Motor neuron (in vitro differentiated cells): ENCODE results near the gene COP1. TPM values are rescaled to one million over a fixed set of nuclear protein-coding genes. Genes with fewer than 3 reads are reported as not detected.
"Not testable (repeated sequence)": the region's sequence is repeated elsewhere in the genome, so short reads cannot be mapped to it uniquely, and the experiment has no call there.

Experiments used
- ATAC-seq, 8 experiments: fragments of 200-7000 bp; cut with Tn5 transposase; replicated peaks in 6 of 8; 2 replicates each; pipeline ENCODE4 v1.8.0; 2021; ENCODE audit warnings: mild to moderate bottlenecking in 8 of 8, moderate library complexity in 8 of 8
- H3K27ac ChIP-seq, 2 donors: fragments of 250-450 bp; sonication (Bioruptor Pico); 2 replicates each; pipeline ENCODE4 v1.9.0; 2021; ENCODE audit warnings: antibody characterized with exemption in 2 of 2, mild to moderate bottlenecking in 2 of 2, moderate library complexity in 1 of 2
- H3K4me1 ChIP-seq, 2 donors: fragments of 250-450 bp; sonication (Bioruptor Pico); replicated peaks in 1 of 2; 2 replicates each; pipeline ENCODE4 v1.6.1; 2021; ENCODE audit warnings: antibody characterized with exemption in 2 of 2, mild to moderate bottlenecking in 2 of 2, moderate library complexity in 1 of 2
- H3K4me3 ChIP-seq, 5 donors: fragments of 250-450 bp; sonication (Bioruptor Pico); 2 replicates each; pipeline ENCODE4 v1.9.0; 2021; ENCODE audit warnings: antibody characterized with exemption in 5 of 5, mild to moderate bottlenecking in 5 of 5, moderate library complexity in 4 of 5
- WGBS, 10 experiments: fragments of 450-650 bp; shearing (Covaris generic); methylation state at CpG; one replicate each; pipeline ENCODE4 v1.0.0; 2022; 5-methylcytosine and 5-hydroxymethylcytosine counted together
- in situ Hi-C, 9 experiments: fragments of 400-800 bp; cut with MboI; loops; one replicate each; pipeline ENCODE4 v1.15.0; 2021; ENCODE audit warnings: low sequenced_read_pairs in 9 of 9, low pct_unique_long_range_greater_than_20kb in 2 of 9; ENCODE audit not compliant: unreplicated experiment in 9 of 9
- total RNA-seq, 8 experiments: library from RNA; unstranded; fragments of 300-600 nt; gene quantifications; 2 replicates each; pipeline versions ENCODE4 v1.2.3 to v1.2.4, GENCODE V29; 2022

COP1 gene
- total RNA-seq: 10 to 100 TPM; 22.4 to 76.3 (median 48.2) TPM

DNA sequence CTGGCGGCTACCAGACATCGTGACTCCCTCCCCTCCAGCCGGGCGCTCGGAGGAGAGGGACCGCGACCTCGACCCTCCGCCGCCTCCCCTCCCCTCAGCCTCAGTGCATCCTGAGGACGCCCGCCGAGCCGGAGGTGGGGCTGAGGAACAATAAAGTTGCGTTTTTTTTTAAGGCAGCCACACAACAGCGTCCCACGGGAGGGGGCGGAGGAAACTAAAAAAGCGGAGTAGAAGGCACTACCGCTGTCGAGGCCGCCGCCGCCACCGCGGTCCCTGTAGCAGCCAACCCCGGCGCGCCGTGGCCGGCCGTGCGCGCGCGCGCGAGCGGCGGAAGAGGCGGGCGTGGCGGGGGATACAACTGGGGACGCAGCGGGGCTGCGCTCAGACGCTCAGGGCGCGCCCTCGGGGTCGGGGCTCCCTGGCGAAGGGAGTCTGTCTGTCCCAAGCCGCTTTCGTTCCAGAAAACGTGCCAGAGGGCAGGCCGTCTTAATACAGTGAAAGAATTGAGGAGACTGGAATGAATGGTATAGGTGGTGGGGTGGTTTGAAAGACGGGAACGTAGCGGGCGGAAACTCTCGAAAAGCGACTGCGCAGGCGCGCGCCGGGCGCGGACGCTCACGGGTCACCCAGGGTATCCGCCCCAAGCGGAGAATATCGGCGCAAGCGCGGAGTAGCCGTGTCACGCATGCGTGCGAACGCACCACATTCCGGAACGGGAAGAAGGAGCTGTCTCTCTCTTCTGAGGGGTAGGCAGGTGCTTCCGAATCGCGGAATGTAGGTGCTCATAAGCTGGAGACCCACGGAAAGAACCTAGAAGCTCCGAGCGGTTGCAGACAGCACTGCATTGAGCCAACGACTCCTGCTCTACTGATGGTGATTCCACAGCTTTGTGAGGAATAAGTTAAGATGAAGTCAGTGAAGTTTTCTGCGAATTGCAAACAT, at the start of gene COP1:
Gene COP1 (minus strand): TSS at position 326 of the 942 bp plus-strand sequence. CDS start 308 bp downstream, at position 18.
- 0 to 4% (median 0%) methylated on average over 1 to 44 of the region's 92 CpGs; no CpG with 5 or more reads in 1 of the 10 experiments for WGBS, 10 experiments
- Histone ChIP-seq H3K4me1 (peaks cover 16 to 21% of the 10 kb centered on the region in 2 donors), H3K27ac (peak within 1 kb of the TSS; percentile 82 to 93), H3K4me3 (peak within 1 kb of the TSS; percentile 70 to 89 (median 83))
- peak; percentile 86 to 92 (median 89) for ATAC-seq
- in situ Hi-C loops: no loop called here

DNA sequence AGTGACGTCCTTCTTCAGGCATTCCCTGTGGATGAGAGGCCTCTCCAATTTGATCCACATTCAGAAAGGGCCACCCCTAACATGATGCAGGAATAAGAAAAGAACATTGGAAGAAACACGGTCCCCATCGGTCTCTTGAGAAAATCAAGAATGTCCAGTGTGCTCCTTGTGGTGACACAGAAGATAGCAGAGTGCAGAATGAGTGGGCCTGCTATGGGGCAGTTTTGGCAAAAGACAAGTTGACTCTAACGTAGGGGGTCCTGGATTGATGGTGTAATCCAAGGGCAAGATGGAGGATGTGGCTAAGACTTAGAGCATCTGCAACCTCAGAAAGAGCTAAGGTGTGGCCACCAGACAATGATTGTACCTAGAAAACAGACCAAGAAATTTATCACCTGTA, 45.1 kb upstream of the COP1 start:
- in situ Hi-C loops: no loop called here
- ATAC-seq: no peak
- H3K27ac ChIP-seq: no peak overlapping the region
- 40 to 94% (median 88%) methylated on average over 2 to 4 of the region's 4 CpGs; no CpG with 5 or more reads in 3 of the 10 experiments for WGBS, 10 experiments
- no peaks in the 10 kb centered on the region for H3K4me1 ChIP-seq
- no peak overlapping the region for H3K4me3 ChIP-seq

DNA sequence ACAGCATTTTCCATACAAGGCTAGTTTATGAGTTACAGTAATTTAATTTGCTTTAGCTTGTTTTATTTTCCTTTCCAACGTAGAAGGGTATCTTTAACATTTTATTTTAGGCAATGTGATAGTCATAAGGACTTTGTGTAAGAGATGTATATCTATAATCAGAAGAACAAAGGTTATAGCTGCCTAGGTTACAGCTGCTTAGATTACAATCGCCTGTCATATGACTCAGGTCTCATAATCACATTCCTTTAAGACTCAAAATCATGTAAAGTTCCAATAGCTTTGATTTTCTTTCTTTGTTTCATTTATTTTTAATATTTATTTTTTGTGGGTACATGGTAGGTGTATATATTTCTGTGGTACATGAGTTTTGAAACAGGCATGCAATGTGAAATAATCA, 37.8 kb upstream of the COP1 start:
- WGBS, 10 experiments: 22 to 100% (median 82%) methylated on average over 1 to 2 of the region's 2 CpGs
- in situ Hi-C loops: no loop called here

DNA sequence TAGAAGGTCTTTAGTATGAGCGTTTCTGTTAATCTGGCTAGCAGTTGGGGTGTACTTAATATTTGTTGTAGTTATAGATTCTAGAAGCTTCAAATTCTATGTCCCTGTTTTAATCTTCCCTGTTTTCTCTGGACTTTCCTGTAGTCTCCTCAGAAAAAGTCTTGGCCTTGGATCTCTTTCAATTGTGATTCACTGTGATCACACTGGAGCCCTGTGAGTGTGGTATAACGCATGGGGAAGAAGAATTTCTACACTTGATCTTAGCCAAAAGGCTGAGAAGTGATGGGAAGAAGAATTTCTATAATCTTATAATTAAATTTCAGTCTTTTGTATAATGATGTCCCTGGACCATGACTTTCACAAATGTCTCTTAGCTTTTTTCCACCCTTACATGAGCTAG, 36.7 kb upstream of the COP1 start:
- H3K4me1 ChIP-seq: peaks cover 5 to 12% of the 10 kb centered on the region in 2 donors
- WGBS, 10 experiments: 0 to 95% (median 77%) methylated on average over 1 to 2 of the region's 2 CpGs; no CpG with 5 or more reads in 1 of the 10 experiments
- H3K4me3 ChIP-seq: no peak overlapping the region
- in situ Hi-C loops: no loop called here
- ATAC-seq: no peak
- no peak overlapping the region for H3K27ac ChIP-seq

More for the DNA sequence above, 37.8 kb upstream of the COP1 start:
- no peak for ATAC-seq
- Histone ChIP-seq H3K4me1 (peaks cover 5 to 12% of the 10 kb centered on the region in 2 donors), H3K27ac (no peak overlapping the region), H3K4me3 (no peak overlapping the region)

- in situ Hi-C loops: no loop called here
- Histone ChIP-seq H3K4me1 (peaks cover 5 to 12% of the 10 kb centered on the region in 2 donors), H3K4me3 (peak overlapping the region in 1 of 5 donors; percentile 12), H3K27ac (no peak overlapping the region)
- WGBS, 10 experiments: 11 to 100% (median 56%) methylated on average over 1 to 2 of the region's 2 CpGs
- ATAC-seq: peak in 7 of 8 experiments; percentile 99 to 100 (median 100)
These were observed 34.4 kb upstream of the COP1 start for GRCh38 chr1:176241385-176242015.

DNA sequence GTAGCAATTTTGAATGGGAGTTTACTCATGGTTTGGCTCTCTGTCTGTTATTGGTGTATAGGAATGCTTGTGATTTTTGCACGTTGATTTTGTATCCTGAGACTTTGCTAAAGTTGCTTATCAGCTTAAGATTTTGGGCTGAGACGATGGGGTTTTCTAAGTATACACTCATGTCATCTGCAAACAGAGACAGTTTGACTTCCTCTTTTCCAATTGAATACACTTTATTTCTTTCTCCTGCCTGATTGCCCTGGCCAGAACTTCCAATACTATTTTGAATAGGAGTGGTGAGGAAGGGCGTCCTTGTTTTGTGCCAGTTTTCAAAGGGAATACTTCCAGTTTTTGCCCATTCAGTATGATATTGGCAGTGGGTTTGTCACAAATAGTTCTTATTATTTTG, 26.6 kb upstream of the COP1 start:
- H3K4me3 ChIP-seq, in situ Hi-C loops, ATAC-seq, H3K27ac ChIP-seq, H3K4me1 ChIP-seq: not testable (repeated sequence)
- WGBS, 10 experiments: 40 to 97% (median 69%) methylated on average over 1 to 3 of the region's 3 CpGs; no CpG with 5 or more reads in 2 of the 10 experiments

DNA sequence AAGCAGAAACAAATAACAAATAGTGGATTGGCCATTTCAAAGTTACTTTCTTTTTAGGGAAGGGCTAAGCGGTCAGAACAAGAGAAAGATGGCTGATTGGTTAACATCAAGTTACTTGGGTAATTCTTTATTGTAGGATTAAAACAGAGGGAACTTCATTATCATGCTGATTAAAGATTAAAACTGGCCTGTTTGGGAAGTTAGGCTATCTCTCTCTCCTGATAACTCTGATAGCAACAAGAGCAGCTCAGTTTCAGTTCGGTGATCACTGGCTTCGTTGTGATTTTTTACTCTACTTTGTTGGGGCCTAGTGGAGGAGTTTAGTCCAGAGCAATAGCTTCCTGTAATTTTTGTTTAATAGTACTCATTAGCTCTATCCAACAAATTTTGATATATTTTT, 20.5 kb upstream of the COP1 start:
- Histone ChIP-seq H3K4me3 (no peak overlapping the region), H3K27ac (no peak overlapping the region), H3K4me1 (no peaks in the 10 kb centered on the region)
- no peak for ATAC-seq
- in situ Hi-C loops: no loop called here
- WGBS, 10 experiments: 44 to 97% (median 84%) methylated on average over 3 of the region's 3 CpGs

DNA sequence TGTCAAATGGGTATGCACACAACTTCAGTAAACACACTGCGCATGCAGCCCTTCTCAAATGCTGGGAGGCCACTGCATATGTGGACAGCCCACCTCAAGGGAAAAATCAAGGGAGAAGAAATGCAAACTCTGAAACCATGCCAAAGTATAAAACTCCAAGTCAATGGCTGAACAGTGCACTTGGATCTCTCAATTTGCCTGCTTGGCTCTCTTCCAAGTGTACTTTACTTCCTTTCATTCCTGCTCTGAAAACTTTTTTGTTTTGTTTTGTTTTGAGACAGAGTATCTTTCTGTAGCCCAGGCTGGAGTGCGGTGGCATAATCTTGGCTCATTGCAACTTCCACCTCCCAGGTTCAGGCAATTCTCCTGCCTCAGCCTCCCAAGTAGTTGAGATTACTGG, 18.8 kb upstream of the COP1 start:
- ATAC-seq: peak in 1 of 8 experiments; percentile 20
- WGBS, 10 experiments: 75 to 100% (median 100%) methylated on average over 1 to 2 of the region's 2 CpGs; no CpG with 5 or more reads in 2 of the 10 experiments

GRCh38 chr1:176225479-176225875, 18.4 kb upstream of the COP1 start:
- no peaks in the 10 kb centered on the region for H3K4me1 ChIP-seq
- WGBS, 10 experiments: 14 to 100% (median 94%) methylated on average over 1 of the region's 1 CpG; no CpG with 5 or more reads in 4 of the 10 experiments
- in situ Hi-C loops: no loop called here
- H3K27ac ChIP-seq: no peak overlapping the region
- no peak overlapping the region for H3K4me3 ChIP-seq
- no peak for ATAC-seq

More for the DNA sequence above, 18.8 kb upstream of the COP1 start:
- Histone ChIP-seq H3K27ac (no peak overlapping the region), H3K4me3 (no peak overlapping the region), H3K4me1 (no peaks in the 10 kb centered on the region)
- in situ Hi-C loops: no loop called here

GRCh38 chr1:176222196-176222595, 15.1 kb upstream of the COP1 start:
- Histone ChIP-seq H3K4me1 (no peaks in the 10 kb centered on the region), H3K27ac (no peak overlapping the region), H3K4me3 (no peak overlapping the region)
- no peak for ATAC-seq
- 22 to 100% (median 89%) methylated on average over 1 of the region's 1 CpG; no CpG with 5 or more reads in 2 of the 10 experiments for WGBS, 10 experiments
- in situ Hi-C loops: no loop called here

- ATAC-seq: no peak
- WGBS, 10 experiments: 43 to 90% (median 68%) methylated on average over 2 to 8 of the region's 8 CpGs
- Histone ChIP-seq H3K4me1 (no peaks in the 10 kb centered on the region), H3K27ac (no peak overlapping the region), H3K4me3 (no peak overlapping the region)
- in situ Hi-C loops: no loop called here
These were observed 13.1 kb upstream of the COP1 start for GRCh38 chr1:176220100-176220689.

GRCh38 chr1:176217461-176218099, 10.5 kb upstream of the COP1 start:
- in situ Hi-C loops: no loop called here
- Histone ChIP-seq H3K4me3 (no peak overlapping the region), H3K27ac (no peak overlapping the region), H3K4me1 (no peaks in the 10 kb centered on the region)
- ATAC-seq: peak in 2 of 8 experiments; percentile 23 to 44
